Thyroid gland (tissue), 4 donors: ENCODE data around the gene STX12. TPM values are rescaled to one million over a fixed set of nuclear protein-coding genes. Genes with fewer than 3 reads are reported as not detected.

Source experiments
- DNase-seq, 2 donors: peaks; one replicate each; pipeline ENCODE4 v3.0.0-alpha.2; 2019
- H3K27ac ChIP-seq, 3 donors: fragments of 200-600 bp; sonication (generic); 1 replicate in 2 of 3; 2 replicates in 1 of 3; pipeline ENCODE4 v1.5.1; 2016 to 2019; ENCODE audit warnings: mild to moderate bottlenecking in 1 of 3, moderate library complexity in 1 of 3
- H3K27me3 ChIP-seq: fragments of 200-600 bp; sonication (generic); one replicate; pipeline ENCODE4 v1.5.1; 2019
- H3K36me3 ChIP-seq, 2 donors: fragments of 200-600 bp; sonication (generic); one replicate each; pipeline ENCODE4 v1.5.1; 2016 to 2019
- H3K4me1 ChIP-seq, 2 donors: fragments of 200-600 bp; sonication (generic); one replicate each; pipeline ENCODE4 v1.5.1; 2017 to 2019
- H3K4me3 ChIP-seq, 3 donors: fragments of 200-600 bp; sonication (generic); replicated peaks in 1 of 3; 1 replicate in 2 of 3; 2 replicates in 1 of 3; pipeline ENCODE4 v1.5.1; 2016; ENCODE audit warnings: mild to moderate bottlenecking in 1 of 3
- H3K9me3 ChIP-seq: fragments of 200-600 bp; sonication (generic); one replicate; pipeline ENCODE4 v1.5.1; 2017
- CTCF ChIP-seq, 6 experiments: fragments of 200-600 bp in 3 of 6; fragments of 450-650 bp in 3 of 6; sonication (generic) in 3 of 6; IDR thresholded peaks; one replicate each; pipeline ENCODE4 v1.5.1; 2016 to 2019; ENCODE audit warnings: antibody characterized with exemption in 6 of 6, mild to moderate bottlenecking in 2 of 6, inconsistent platforms in 1 of 6, moderate library complexity in 1 of 6
- POLR2A ChIP-seq, 2 donors: fragments of 450-650 bp; IDR thresholded peaks; one replicate each; pipeline ENCODE4 v1.6.1; 2017; ENCODE audit warnings: antibody characterized with exemption in 2 of 2, mild to moderate bottlenecking in 2 of 2, moderate library complexity in 1 of 2
- WGBS, 2 donors: methylation state at CpG; one replicate each; pipeline ENCODE4 v1.1.5; 2017; 5-methylcytosine and 5-hydroxymethylcytosine counted together
- intact Hi-C: fragments of 100-400 bp; cut with DNase I; formaldehyde crosslinking; loops from one replicate; pipeline ENCODE4 v1.15.1; 2023
- total RNA-seq, 4 donors: library from RNA; depleted of rRNA; stranded (reverse); fragments of >200 nt; gene quantifications; one replicate each; pipeline ENCODE4 v1.2.3, GENCODE V29; 2016

STX12 gene
- total RNA-seq, 4 donors from 2014 or later, result 169 to 265 (median 221) TPM

DNA sequence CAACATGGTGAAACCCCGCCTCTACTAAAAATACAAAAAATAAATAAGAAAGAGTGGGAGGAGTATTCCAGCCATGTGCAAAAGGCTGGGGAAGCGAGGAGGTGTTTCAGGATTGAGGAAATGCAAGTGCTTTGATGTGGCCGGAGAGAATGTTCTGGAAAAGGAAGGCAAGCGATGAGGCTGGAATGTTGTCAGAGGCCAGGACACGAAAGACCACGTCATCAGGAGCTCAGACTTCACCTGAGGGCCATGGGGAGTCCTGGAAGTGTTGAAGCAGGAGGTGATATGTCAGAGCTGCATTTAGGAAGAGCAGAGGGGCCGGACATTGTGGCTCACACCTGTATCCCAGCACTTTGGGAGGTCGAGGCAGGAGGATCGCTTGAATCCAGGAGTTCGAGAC is 88.4 kb downstream of the STX12 start:
- Histone ChIP-seq H3K4me3 (no peak overlapping the region), H3K9me3 (no peaks in the 10 kb centered on the region), H3K36me3 (no peaks in the 10 kb centered on the region), H3K27me3 (no peaks in the 10 kb centered on the region), H3K27ac (no peak overlapping the region), H3K4me1 (peaks cover 18 to 32% of the 10 kb centered on the region in 2 donors)
- no peak for TF ChIP-seq POLR2A (IDR thresholded peaks at IDR 0.05)
- no peak for TF ChIP-seq CTCF (IDR thresholded peaks at IDR 0.05)
- intact Hi-C loops, result no loop called here
- WGBS, 2 donors, result 93 to 96% methylated on average over 10 of the region's 10 CpGs
- DNase-seq, result no peak

GRCh38 chr1:27862004-27862403 is 89.0 kb downstream of the STX12 start:
- Histone ChIP-seq H3K36me3 (no peaks in the 10 kb centered on the region), H3K27ac (peak overlapping the region in 2 of 3 donors; percentile 86 to 89), H3K4me3 (no peak overlapping the region), H3K9me3 (no peaks in the 10 kb centered on the region), H3K27me3 (no peaks in the 10 kb centered on the region), H3K4me1 (peaks cover 18 to 32% of the 10 kb centered on the region in 2 donors)
- no peak for TF ChIP-seq POLR2A (IDR thresholded peaks at IDR 0.05)
- no peak for TF ChIP-seq CTCF (IDR thresholded peaks at IDR 0.05)
- intact Hi-C loops, result no loop called here
- no peak for DNase-seq
- 89 to 90% methylated on average over 3 of the region's 3 CpGs for WGBS, 2 donors

- H3K36me3 ChIP-seq, result no peaks in the 10 kb centered on the region
- intact Hi-C loops, result no loop called here
- H3K4me3 ChIP-seq, result no peak overlapping the region
- no peaks in the 10 kb centered on the region for H3K27me3 ChIP-seq
- H3K9me3 ChIP-seq, result no peaks in the 10 kb centered on the region
- WGBS, 2 donors, result 61 to 67% methylated on average over 8 to 9 of the region's 9 CpGs
- TF ChIP-seq CTCF (IDR thresholded peaks at IDR 0.05) (peak in 1 of 6 experiments; percentile 10), POLR2A (IDR thresholded peaks at IDR 0.05) (peak in 1 of 2 donors; percentile 24)
- peaks cover 18 to 32% of the 10 kb centered on the region in 2 donors for H3K4me1 ChIP-seq
- DNase-seq, result peak; percentile 90 to 92
- H3K27ac ChIP-seq, result peak overlapping the region; percentile 74 to 89 (median 86)
Measured at GRCh38 chr1:27862671-27863537, 89.9 kb downstream of the STX12 start.

DNA sequence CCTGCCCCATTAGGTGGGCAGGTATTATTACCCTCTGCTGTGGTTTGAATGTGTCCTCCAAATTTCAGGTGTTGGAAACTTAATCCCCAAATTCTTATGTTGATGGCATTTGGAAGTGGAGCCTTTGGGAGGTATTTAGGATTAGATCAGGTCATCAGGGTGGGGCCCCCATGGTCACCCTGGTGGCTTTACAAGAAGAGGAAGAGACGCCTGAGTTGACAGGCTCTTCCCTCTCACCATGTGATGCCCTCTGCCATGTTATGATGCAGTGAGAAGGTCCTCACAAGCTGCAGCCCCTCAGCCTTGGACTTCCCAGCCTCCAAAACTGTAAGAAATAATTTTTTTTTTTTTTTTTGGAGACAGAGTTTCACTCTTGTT is 90.5 kb downstream of the STX12 start:
- Histone ChIP-seq H3K4me1 (peaks cover 15 to 28% of the 10 kb centered on the region in 2 donors), H3K27me3 (no peaks in the 10 kb centered on the region), H3K4me3 (no peak overlapping the region), H3K9me3 (no peaks in the 10 kb centered on the region), H3K36me3 (no peaks in the 10 kb centered on the region), H3K27ac (peak overlapping the region; percentile 74 to 89 (median 86))
- TF ChIP-seq CTCF (IDR thresholded peaks at IDR 0.05) (no peak), POLR2A (IDR thresholded peaks at IDR 0.05) (no peak)
- intact Hi-C loops, result no loop called here
- 87 to 88% methylated on average over 1 of the region's 1 CpG for WGBS, 2 donors
- DNase-seq, result no peak

GRCh38 chr1:27864264-27864895 is 91.4 kb downstream of the STX12 start:
- Histone ChIP-seq H3K27ac (peak overlapping the region in 2 of 3 donors; percentile 86 to 89), H3K9me3 (no peaks in the 10 kb centered on the region), H3K27me3 (no peaks in the 10 kb centered on the region), H3K4me3 (no peak overlapping the region), H3K4me1 (peaks cover 14 to 25% of the 10 kb centered on the region in 2 donors), H3K36me3 (no peaks in the 10 kb centered on the region)
- 86% methylated on average over 8 of the region's 8 CpGs for WGBS, 2 donors
- TF ChIP-seq CTCF (IDR thresholded peaks at IDR 0.05) (no peak), POLR2A (IDR thresholded peaks at IDR 0.05) (no peak)
- no peak for DNase-seq
- intact Hi-C loops, result no loop called here
